GM23338 (cell line): ENCODE data around the gene GPR152. TPM values are rescaled to one million over a fixed set of nuclear protein-coding genes. Genes with fewer than 3 reads are reported as not detected.

Experiments used
- ATAC-seq: fragments of 200-7000 bp; cut with Tn5 transposase; 3 replicates; pipeline ENCODE4 v1.9.1; 2020
- DNase-seq: peaks from one replicate; pipeline ENCODE4 v3.0.0-alpha.2; 2015; ENCODE audit warnings: low spot score
- H2AFZ ChIP-seq: fragments of 200-600 bp; sonication (generic); 2 replicates; pipeline ENCODE4 v1.8.0; 2016; ENCODE audit warnings: antibody characterized with exemption, mild to moderate bottlenecking, moderate library complexity
- H3F3A ChIP-seq: fragments of 200-600 bp; sonication (generic); replicated peaks from 2 replicates; pipeline ENCODE4 v1.8.0; 2017; ENCODE audit warnings: antibody characterized with exemption, mixed run types, low read depth
- H3K27ac ChIP-seq: fragments of 200-600 bp; sonication (generic); 2 replicates; pipeline ENCODE4 v1.6.1; 2016; ENCODE audit warnings: low read depth
- H3K27me3 ChIP-seq: fragments of 200-600 bp; sonication (generic); 2 replicates; pipeline ENCODE4 v1.8.0; 2016; ENCODE audit warnings: mild to moderate bottlenecking, mixed run types, moderate library complexity; ENCODE audit not compliant: insufficient read depth
- H3K36me3 ChIP-seq: fragments of 200-600 bp; sonication (generic); 2 replicates; pipeline ENCODE4 v1.8.0; 2016; ENCODE audit warnings: mild to moderate bottlenecking; ENCODE audit not compliant: insufficient read depth
- H3K4me1 ChIP-seq: fragments of 200-600 bp; sonication (generic); 2 replicates; pipeline ENCODE4 v1.8.0; 2016; ENCODE audit warnings: mild to moderate bottlenecking, moderate library complexity; ENCODE audit not compliant: insufficient read depth
- H3K4me2 ChIP-seq: fragments of 200-600 bp; sonication (generic); 2 replicates; pipeline ENCODE4 v1.7.1; 2017; ENCODE audit warnings: mixed run types
- H3K4me3 ChIP-seq: fragments of 200-600 bp; sonication (generic); 2 replicates; pipeline ENCODE4 v1.6.1; 2016; ENCODE audit warnings: mixed run types
- H3K79me2 ChIP-seq: fragments of 200-600 bp; sonication (generic); replicated peaks from 2 replicates; pipeline ENCODE4 v1.8.0; 2017; ENCODE audit warnings: mild to moderate bottlenecking; ENCODE audit not compliant: insufficient read depth
- H3K9me2 ChIP-seq: fragments of 200-600 bp; sonication (generic); 2 replicates; pipeline ENCODE4 v1.8.0; 2017; ENCODE audit not compliant: insufficient read depth
- H4K20me1 ChIP-seq: fragments of 200-600 bp; sonication (generic); replicated peaks from 2 replicates; pipeline ENCODE4 v1.8.0; 2017; ENCODE audit warnings: mild to moderate bottlenecking; ENCODE audit not compliant: insufficient read depth
- H3K27ac Mint-ChIP-seq: 2 replicates; pipeline ENCODE4 v1.8.0; 2020; ENCODE audit warnings: inconsistent platforms, mild to moderate bottlenecking, moderate library complexity, mixed read lengths
- H3K27me3 Mint-ChIP-seq: 3 replicates; pipeline ENCODE4 v1.8.0; 2022; ENCODE audit warnings: low read depth, mild to moderate bottlenecking, moderate library complexity, mixed read lengths, inconsistent platforms; ENCODE audit not compliant: insufficient read depth, poor library complexity
- H3K36me3 Mint-ChIP-seq: 3 replicates; pipeline ENCODE4 v1.8.0; 2021; ENCODE audit warnings: low read depth, mild to moderate bottlenecking, inconsistent platforms, moderate library complexity, mixed read lengths
- H3K4me1 Mint-ChIP-seq: 3 replicates; pipeline ENCODE4 v1.8.0; 2020; ENCODE audit warnings: mild to moderate bottlenecking, inconsistent platforms, mixed read lengths
- H3K4me3 Mint-ChIP-seq: 3 replicates; pipeline ENCODE4 v1.8.0; 2021; ENCODE audit warnings: moderate library complexity, mild to moderate bottlenecking, inconsistent platforms, mixed read lengths
- H3K9me3 Mint-ChIP-seq: 3 replicates; pipeline ENCODE4 v1.8.0; 2020; ENCODE audit warnings: moderate library complexity, mild to moderate bottlenecking, inconsistent platforms, mixed read lengths
- CREB1 ChIP-seq: fragments of 250-450 bp; sonication (Bioruptor Pico); IDR thresholded peaks from 2 replicates; pipeline ENCODE4 v1.5.0; 2020; ENCODE audit warnings: low read depth, mild to moderate bottlenecking, moderate library complexity
- EZH2 ChIP-seq: fragments of 200-600 bp; sonication (generic); IDR thresholded peaks from one replicate; pipeline ENCODE4 v1.8.0; 2017; ENCODE audit warnings: antibody characterized with exemption, mild to moderate bottlenecking, low read depth; ENCODE audit not compliant: unreplicated experiment
- EZH2phosphoT487 ChIP-seq: fragments of 200-600 bp; sonication (generic); IDR thresholded peaks from one replicate; pipeline ENCODE4 v1.8.1; 2018; ENCODE audit warnings: antibody characterized with exemption; ENCODE audit not compliant: unreplicated experiment
- JUNB ChIP-seq: IDR thresholded peaks from one replicate; pipeline ENCODE4 v1.6.1; 2016; ENCODE audit warnings: antibody characterized with exemption; ENCODE audit not compliant: unreplicated experiment
- NANOG ChIP-seq: IDR thresholded peaks from 2 replicates; pipeline ENCODE4 v1.6.1; 2016; ENCODE audit warnings: antibody characterized with exemption, borderline replicate concordance
- POLR2AphosphoS5 ChIP-seq: IDR thresholded peaks from 2 replicates; pipeline ENCODE4 v1.6.1; 2016; ENCODE audit warnings: antibody characterized with exemption, low read depth
- REST ChIP-seq: IDR thresholded peaks from one replicate; pipeline ENCODE4 v1.6.1; 2018; ENCODE audit warnings: antibody characterized with exemption; ENCODE audit not compliant: unreplicated experiment
- STAT1 ChIP-seq: IDR thresholded peaks from one replicate; pipeline ENCODE4 v1.6.1; 2016; ENCODE audit warnings: antibody characterized with exemption; ENCODE audit not compliant: unreplicated experiment
- ZNF114 ChIP-seq: fragments of 250-450 bp; sonication (Bioruptor Pico); IDR thresholded peaks from 2 replicates; pipeline ENCODE4 v1.5.0; 2020; ENCODE audit warnings: mild to moderate bottlenecking, moderate library complexity
- ZNF331 ChIP-seq: fragments of 250-450 bp; sonication (Bioruptor Pico); IDR thresholded peaks from 2 replicates; pipeline ENCODE4 v1.5.0; 2020; ENCODE audit warnings: low read depth, mild to moderate bottlenecking, moderate library complexity
- polyA plus RNA-seq: library from polyadenylated mRNA; unstranded; fragments of >200 nt; fragmentation: Nextera tagmentation; extraction: Ambion mirVana; gene quantifications from 2 replicates; pipeline ENCODE4 v1.2.1, GENCODE V29; 2016
- total RNA-seq: library from RNA; depleted of rRNA; stranded (reverse); fragments of >200 nt; shearing (Covaris generic); gene quantifications from 2 replicates; pipeline ENCODE4 v1.2.3, GENCODE V29; 2014
- TF ChIP-seq, protein P1 (sequence below), 2 experiments: fragments of 200-600 bp in 1 of 2; sonication (generic) in 1 of 2; conservative IDR thresholded peaks; 2 replicates each; pipeline versions ENCODE4 v1.5.1 to v1.6.1; 2016 to 2017; ENCODE audit warnings: antibody characterized with exemption in 2 of 2, low read depth in 2 of 2, mild to moderate bottlenecking in 2 of 2, moderate library complexity in 1 of 2
- TF ChIP-seq, protein P2 (sequence below): IDR thresholded peaks from 2 replicates; pipeline ENCODE4 v1.6.1; 2016; ENCODE audit warnings: antibody characterized with exemption

Gene GPR152
- total and polyA plus RNA-seq, 2 experiments from 2014 or later: not detected

DNA sequence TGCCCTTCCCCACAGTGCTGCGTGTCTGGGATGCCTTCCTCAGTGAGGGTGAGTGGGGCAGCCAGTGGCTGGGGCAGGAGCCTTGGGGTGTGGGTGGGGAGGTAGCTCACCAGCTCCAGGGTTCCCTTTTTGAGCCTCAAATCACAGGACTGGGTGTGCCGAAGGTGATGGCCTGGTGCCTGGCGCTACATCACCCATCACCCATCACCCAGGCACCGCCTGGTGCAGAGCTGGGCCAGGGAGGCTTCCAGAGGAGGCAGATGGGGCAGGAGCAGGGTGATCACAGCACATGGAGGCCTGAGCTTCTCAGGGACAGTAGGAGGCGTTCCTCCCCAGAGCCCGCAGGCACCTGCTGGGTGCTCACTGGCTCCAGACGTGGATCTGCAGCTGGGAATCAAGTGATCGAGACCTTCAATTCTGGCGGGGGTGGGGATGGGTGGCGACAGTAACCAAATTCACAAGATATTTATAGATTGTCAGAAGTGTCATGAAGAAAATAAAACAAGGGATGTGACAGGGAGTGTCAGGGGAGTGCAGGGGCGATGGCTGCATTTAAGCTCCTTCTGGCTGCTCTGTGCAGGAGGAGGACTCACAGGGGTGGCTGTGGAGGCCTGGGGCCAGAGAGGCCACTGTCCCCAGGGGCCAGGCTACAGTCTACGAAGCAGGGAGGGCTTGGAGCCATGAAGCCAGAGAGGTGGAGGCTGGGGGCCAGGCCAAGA is 45.4 kb downstream of the GPR152 start:
- peaks cover 21% of the 10 kb centered on the region for H3K4me1 Mint-ChIP-seq
- Histone ChIP-seq H3K9me2 (no peaks in the 10 kb centered on the region), H3K79me2 (no peaks in the 10 kb centered on the region), H3F3A (no peaks in the 10 kb centered on the region), H3K4me3 (no peak overlapping the region), H3K4me2 (no peak overlapping the region), H4K20me1 (no peaks in the 10 kb centered on the region), H3K27me3 (no peaks in the 10 kb centered on the region), H3K36me3 (no peaks in the 10 kb centered on the region), H2AFZ (no peak overlapping the region), H3K4me1 (peaks cover 8% of the 10 kb centered on the region; the same call in 1 of the 2 replicates), H3K27ac (no peak overlapping the region)
- ATAC-seq (no peak), DNase-seq (no peak)
- H3K9me3 Mint-ChIP-seq: no peaks in the 10 kb centered on the region
- peaks cover 29% of the 10 kb centered on the region for H3K27me3 Mint-ChIP-seq
- H3K36me3 Mint-ChIP-seq: no peaks in the 10 kb centered on the region
- H3K27ac Mint-ChIP-seq: no peak overlapping the region
- TF ChIP-seq EZH2phosphoT487: no peak
- TF ChIP-seq, protein P1, sequence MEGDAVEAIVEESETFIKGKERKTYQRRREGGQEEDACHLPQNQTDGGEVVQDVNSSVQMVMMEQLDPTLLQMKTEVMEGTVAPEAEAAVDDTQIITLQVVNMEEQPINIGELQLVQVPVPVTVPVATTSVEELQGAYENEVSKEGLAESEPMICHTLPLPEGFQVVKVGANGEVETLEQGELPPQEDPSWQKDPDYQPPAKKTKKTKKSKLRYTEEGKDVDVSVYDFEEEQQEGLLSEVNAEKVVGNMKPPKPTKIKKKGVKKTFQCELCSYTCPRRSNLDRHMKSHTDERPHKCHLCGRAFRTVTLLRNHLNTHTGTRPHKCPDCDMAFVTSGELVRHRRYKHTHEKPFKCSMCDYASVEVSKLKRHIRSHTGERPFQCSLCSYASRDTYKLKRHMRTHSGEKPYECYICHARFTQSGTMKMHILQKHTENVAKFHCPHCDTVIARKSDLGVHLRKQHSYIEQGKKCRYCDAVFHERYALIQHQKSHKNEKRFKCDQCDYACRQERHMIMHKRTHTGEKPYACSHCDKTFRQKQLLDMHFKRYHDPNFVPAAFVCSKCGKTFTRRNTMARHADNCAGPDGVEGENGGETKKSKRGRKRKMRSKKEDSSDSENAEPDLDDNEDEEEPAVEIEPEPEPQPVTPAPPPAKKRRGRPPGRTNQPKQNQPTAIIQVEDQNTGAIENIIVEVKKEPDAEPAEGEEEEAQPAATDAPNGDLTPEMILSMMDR (conservative IDR thresholded peaks at IDR 0.05; ENCODE audit: low read depth in 2 of 2): 0 out of 4 replicates have a peak, but pooled peaks of 1 of the 2 experiments have one; percentile 10
- H3K4me3 Mint-ChIP-seq: no peak overlapping the region; the same call in 2 of the 3 replicates

DNA sequence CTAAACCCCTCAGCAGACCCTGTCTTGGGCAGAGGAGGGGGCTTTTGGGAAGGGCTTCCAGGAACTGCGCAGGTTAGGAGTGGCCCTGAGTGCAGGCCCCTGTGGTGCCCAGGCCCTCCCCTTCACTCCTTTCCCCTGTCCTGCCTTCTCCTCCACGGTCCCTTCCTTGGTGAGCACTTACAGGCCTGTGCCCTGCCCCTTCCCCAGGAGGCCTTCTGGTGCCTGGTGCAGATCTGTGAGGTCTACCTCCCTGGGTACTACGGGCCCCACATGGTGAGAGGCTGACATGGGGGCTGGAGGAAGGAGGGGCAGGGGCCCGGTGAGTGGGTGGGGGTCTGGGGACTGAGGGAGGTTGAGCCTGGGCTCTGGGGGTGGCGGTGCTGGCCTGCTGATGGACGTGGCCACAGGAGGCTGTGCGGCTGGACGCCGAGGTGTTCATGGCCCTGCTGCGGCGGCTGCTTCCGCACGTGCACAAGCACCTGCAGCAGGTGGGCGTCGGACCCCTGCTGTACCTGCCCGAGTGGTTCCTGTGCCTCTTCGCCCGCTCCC is 46.0 kb downstream of the GPR152 start:
- Histone ChIP-seq H3K4me2 (no peak overlapping the region), H3F3A (no peaks in the 10 kb centered on the region), H3K79me2 (no peaks in the 10 kb centered on the region), H4K20me1 (no peaks in the 10 kb centered on the region), H3K27me3 (no peaks in the 10 kb centered on the region), H2AFZ (no peak overlapping the region), H3K4me1 (peaks cover 11% of the 10 kb centered on the region; the same call in 1 of the 2 replicates), H3K4me3 (no peak overlapping the region), H3K9me2 (no peaks in the 10 kb centered on the region), H3K36me3 (no peaks in the 10 kb centered on the region), H3K27ac (no peak overlapping the region)
- no peak overlapping the region for H3K27ac Mint-ChIP-seq
- peaks cover 26% of the 10 kb centered on the region for H3K27me3 Mint-ChIP-seq
- H3K36me3 Mint-ChIP-seq: no peaks in the 10 kb centered on the region
- H3K4me1 Mint-ChIP-seq: peaks cover 21% of the 10 kb centered on the region
- ATAC-seq (no peak), DNase-seq (no peak)
- H3K9me3 Mint-ChIP-seq: no peaks in the 10 kb centered on the region
- no peak overlapping the region for H3K4me3 Mint-ChIP-seq
- TF ChIP-seq STAT1: no peak
- no peak for TF ChIP-seq JUNB
- TF ChIP-seq CREB1 (CRISPR knock-in tag): no peak
- TF ChIP-seq EZH2: no peak
- TF ChIP-seq ZNF114: no peak
- TF ChIP-seq, protein P2, sequence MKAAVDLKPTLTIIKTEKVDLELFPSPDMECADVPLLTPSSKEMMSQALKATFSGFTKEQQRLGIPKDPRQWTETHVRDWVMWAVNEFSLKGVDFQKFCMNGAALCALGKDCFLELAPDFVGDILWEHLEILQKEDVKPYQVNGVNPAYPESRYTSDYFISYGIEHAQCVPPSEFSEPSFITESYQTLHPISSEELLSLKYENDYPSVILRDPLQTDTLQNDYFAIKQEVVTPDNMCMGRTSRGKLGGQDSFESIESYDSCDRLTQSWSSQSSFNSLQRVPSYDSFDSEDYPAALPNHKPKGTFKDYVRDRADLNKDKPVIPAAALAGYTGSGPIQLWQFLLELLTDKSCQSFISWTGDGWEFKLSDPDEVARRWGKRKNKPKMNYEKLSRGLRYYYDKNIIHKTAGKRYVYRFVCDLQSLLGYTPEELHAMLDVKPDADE: no peak
- no peak for TF ChIP-seq NANOG
- TF ChIP-seq, protein P1 (conservative IDR thresholded peaks at IDR 0.05; ENCODE audit: low read depth in 2 of 2): no peak
- no peak for TF ChIP-seq REST
- TF ChIP-seq POLR2AphosphoS5: no peak
- TF ChIP-seq ZNF331 (CRISPR knock-in tag): no peak
- no peak for TF ChIP-seq EZH2phosphoT487
